ENCODE data around the gene ITIH3. TPM values are rescaled to one million over a fixed set of nuclear protein-coding genes. Genes with fewer than 3 reads are reported as not detected.
A peak's percentile ranks its signal among the peaks of the same experiment; 100 is the strongest.

ITIH3 gene
- total RNA-seq, 4 donors from 2014 or later = 0.27 to 1.6 TPM; not detected in 2

GRCh38 chr3:52843881-52844280 lies 49.3 kb downstream of the ITIH3 start:
- Histone ChIP-seq H3K4me1 (peaks cover 0 to 25% (median 4%) of the 10 kb centered on the region in 4 donors), H3K9me3 (no peaks in the 10 kb centered on the region), H3K36me3 (no peaks in the 10 kb centered on the region), H3K27me3 (no peaks in the 10 kb centered on the region), H3K27ac (peak overlapping the region; percentile 56 to 77 (median 62)), H3K4me3 (no peak overlapping the region)
- DNase-seq = no peak
- TF ChIP-seq POLR2A (IDR thresholded peaks at IDR 0.05) (no peak), POLR2AphosphoS5 (IDR thresholded peaks at IDR 0.05) (no peak), CTCF (IDR thresholded peaks at IDR 0.05) (no peak), EP300 (IDR thresholded peaks at IDR 0.05; ENCODE audit: low read depth) (no peak)
- in situ Hi-C loops (cut with MboI; ENCODE audit: low pct_ligation_motif_present in 1 of 4, low pct_unique_long_range_greater_than_20kb in 1 of 4, low sequenced_read_pairs in 3 of 4) (loop anchor here in 3 of 4 donors (10.0 to 25.0 kb wide), 3 partner anchors 221 to 243 kb away; no protein-coding TSS in a partner anchor), intact Hi-C loops (cut with DNase I; ENCODE audit: low total_unique reads) (no loop called here)
- 95% methylated on average over 2 of the region's 2 CpGs; no CpG with 5 or more reads in 1 of the 2 donors for WGBS, 2 donors (ENCODE audit: low coverage in 1 of 2)

- H3K27me3 ChIP-seq = no peaks in the 10 kb centered on the region
- peaks cover 0 to 25% (median 4%) of the 10 kb centered on the region in 4 donors for H3K4me1 ChIP-seq
- H3K36me3 ChIP-seq = peaks cover 0 to under 1% (median 0%) of the 10 kb centered on the region in 4 donors
- in situ Hi-C loops (cut with MboI; ENCODE audit: low pct_ligation_motif_present in 1 of 4, low pct_unique_long_range_greater_than_20kb in 1 of 4, low sequenced_read_pairs in 3 of 4) = loop anchor here in 3 of 4 donors (10.0 to 25.0 kb wide), 3 partner anchors 220 to 243 kb away; no protein-coding TSS in a partner anchor
- no peak for DNase-seq
- intact Hi-C loops (cut with DNase I; ENCODE audit: low total_unique reads) = no loop called here
- no peak overlapping the region for H3K4me3 ChIP-seq
- 85 to 88% methylated on average over 8 to 18 of the region's 18 CpGs for WGBS, 2 donors (ENCODE audit: low coverage in 1 of 2)
- H3K9me3 ChIP-seq = no peaks in the 10 kb centered on the region
- peak overlapping the region; percentile 56 to 77 (median 62) for H3K27ac ChIP-seq
- no peak for TF ChIP-seq POLR2A (IDR thresholded peaks at IDR 0.05)
- TF ChIP-seq EP300 (IDR thresholded peaks at IDR 0.05; ENCODE audit: low read depth) = no peak
- no peak for TF ChIP-seq CTCF (IDR thresholded peaks at IDR 0.05)
- no peak for TF ChIP-seq POLR2AphosphoS5 (IDR thresholded peaks at IDR 0.05)
These were observed 49.8 kb downstream of the ITIH3 start for GRCh38 chr3:52844290-52844975.

- in situ Hi-C loops (cut with MboI; ENCODE audit: low pct_ligation_motif_present in 1 of 4, low pct_unique_long_range_greater_than_20kb in 1 of 4, low sequenced_read_pairs in 3 of 4) = loop anchor here in 3 of 4 donors (10.0 to 25.0 kb wide), 3 partner anchors 220 to 242 kb away; no protein-coding TSS in a partner anchor
- Histone ChIP-seq H3K4me3 (no peak overlapping the region), H3K9me3 (no peaks in the 10 kb centered on the region), H3K27me3 (no peaks in the 10 kb centered on the region), H3K27ac (peak overlapping the region; percentile 56 to 77 (median 62)), H3K36me3 (peaks cover 0 to 4% (median 0%) of the 10 kb centered on the region in 4 donors), H3K4me1 (peaks cover 0 to 25% (median 4%) of the 10 kb centered on the region in 4 donors)
- WGBS, 2 donors (ENCODE audit: low coverage in 1 of 2) = 40% methylated on average over 2 to 6 of the region's 6 CpGs
- intact Hi-C loops (cut with DNase I; ENCODE audit: low total_unique reads) = no loop called here
- TF ChIP-seq EP300 (IDR thresholded peaks at IDR 0.05; ENCODE audit: low read depth) = no peak
- TF ChIP-seq CTCF (IDR thresholded peaks at IDR 0.05) = no peak
- TF ChIP-seq POLR2AphosphoS5 (IDR thresholded peaks at IDR 0.05) = peak; percentile 19 to 55 (median 51)
- no peak for TF ChIP-seq POLR2A (IDR thresholded peaks at IDR 0.05)
- peak; percentile 40 for DNase-seq
These were observed 50.6 kb downstream of the ITIH3 start for GRCh38 chr3:52845157-52845556.

- TF ChIP-seq EP300 (IDR thresholded peaks at IDR 0.05; ENCODE audit: low read depth) = no peak
- TF ChIP-seq POLR2AphosphoS5 (IDR thresholded peaks at IDR 0.05) = no peak
- TF ChIP-seq POLR2A (IDR thresholded peaks at IDR 0.05) = no peak
- TF ChIP-seq CTCF (IDR thresholded peaks at IDR 0.05) = peak; percentile 18 to 48 (median 31)
- in situ Hi-C loops (cut with MboI; ENCODE audit: low pct_ligation_motif_present in 1 of 4, low pct_unique_long_range_greater_than_20kb in 1 of 4, low sequenced_read_pairs in 3 of 4) (loop anchor here in 3 of 4 donors (10.0 to 25.0 kb wide), 3 partner anchors 219 to 241 kb away; no protein-coding TSS in a partner anchor), intact Hi-C loops (cut with DNase I; ENCODE audit: low total_unique reads) (no loop called here)
- 74% methylated on average over 3 to 6 of the region's 7 CpGs for WGBS, 2 donors (ENCODE audit: low coverage in 1 of 2)
- Histone ChIP-seq H3K4me1 (peaks cover 0 to 25% (median 4%) of the 10 kb centered on the region in 4 donors), H3K27me3 (no peaks in the 10 kb centered on the region), H3K9me3 (no peaks in the 10 kb centered on the region), H3K27ac (peak overlapping the region; percentile 56 to 77 (median 62)), H3K4me3 (no peak overlapping the region), H3K36me3 (peaks cover 0 to 4% (median 0%) of the 10 kb centered on the region in 4 donors)
- DNase-seq = no peak
These were observed 51.3 kb downstream of the ITIH3 start for GRCh38 chr3:52845691-52846431.

Measured in transverse colon (tissue), 4 donors.